Hepatocyte (in vitro differentiated cells): ENCODE data around the gene GOLGA7B. TPM values are rescaled to one million over a fixed set of nuclear protein-coding genes. Genes with fewer than 3 reads are reported as not detected.

ENCODE experiments used
- DNase-seq: peaks from one replicate; pipeline ENCODE4 v3.0.0-alpha.2; 2016; ENCODE audit warnings: low spot score
- H2AFZ ChIP-seq: fragments of 200-600 bp; sonication (generic); 2 replicates; pipeline ENCODE4 v1.6.0; 2016; ENCODE audit warnings: antibody characterized with exemption, mild to moderate bottlenecking
- H3K27ac ChIP-seq: fragments of 200-600 bp; sonication (generic); 2 replicates; pipeline ENCODE4 v1.5.1; 2016; ENCODE audit warnings: mild to moderate bottlenecking
- H3K27me3 ChIP-seq: fragments of 200-600 bp; sonication (generic); 2 replicates; pipeline ENCODE4 v1.6.1; 2016
- H3K36me3 ChIP-seq: fragments of 200-600 bp; sonication (generic); replicated peaks from 2 replicates; pipeline ENCODE4 v1.5.1; 2016; ENCODE audit warnings: low read depth; ENCODE audit not compliant: insufficient read depth
- H3K4me1 ChIP-seq: fragments of 200-600 bp; sonication (generic); 2 replicates; pipeline ENCODE4 v1.5.1; 2016; ENCODE audit warnings: mild to moderate bottlenecking, moderate library complexity; ENCODE audit not compliant: insufficient read depth
- H3K4me2 ChIP-seq: fragments of 200-600 bp; sonication (generic); 2 replicates; pipeline ENCODE4 v1.6.0; 2016
- H3K4me3 ChIP-seq: fragments of 200-600 bp; sonication (generic); 2 replicates; pipeline ENCODE4 v1.5.1; 2016; ENCODE audit warnings: mild to moderate bottlenecking
- H3K79me2 ChIP-seq: fragments of 200-600 bp; sonication (generic); 2 replicates; pipeline ENCODE4 v1.6.0; 2017; ENCODE audit warnings: mild to moderate bottlenecking
- H3K9me2 ChIP-seq: fragments of 200-600 bp; sonication (generic); replicated peaks from 2 replicates; pipeline ENCODE4 v1.6.0; 2017; ENCODE audit warnings: mild to moderate bottlenecking; ENCODE audit not compliant: insufficient read depth
- H3K9me3 ChIP-seq: fragments of 200-600 bp; sonication (generic); 2 replicates; pipeline ENCODE4 v1.5.1; 2016; ENCODE audit warnings: low read depth, mild to moderate bottlenecking
- H4K20me1 ChIP-seq: fragments of 200-600 bp; sonication (generic); 2 replicates; pipeline ENCODE4 v1.6.0; 2016; ENCODE audit warnings: mild to moderate bottlenecking; ENCODE audit not compliant: insufficient read depth, poor library complexity, severe bottlenecking
- EZH2 ChIP-seq: fragments of 200-600 bp; sonication (generic); IDR thresholded peaks from 2 replicates; pipeline ENCODE4 v1.6.1; 2016; ENCODE audit warnings: antibody characterized with exemption, mild to moderate bottlenecking, borderline replicate concordance
- EZH2phosphoT487 ChIP-seq: fragments of 200-600 bp; sonication (generic); IDR thresholded peaks from one replicate; pipeline ENCODE4 v1.6.1; 2018; ENCODE audit warnings: antibody characterized with exemption, mild to moderate bottlenecking, low read depth, moderate library complexity; ENCODE audit not compliant: unreplicated experiment, severe bottlenecking
- WGBS: methylation state at CpG from one replicate; pipeline ENCODE4 v1.1.6; 2016; ENCODE audit warnings: low lambda C conversion rate; ENCODE audit errors: missing lambda C conversion rate; 5-methylcytosine and 5-hydroxymethylcytosine counted together
- polyA plus RNA-seq: library from polyadenylated mRNA; unstranded; fragments of >200 nt; fragmentation: Nextera tagmentation; extraction: Ambion mirVana; gene quantifications from 2 replicates; pipeline ENCODE4 v1.2.1, GENCODE V29; 2016
- total RNA-seq: library from RNA; depleted of rRNA; stranded (reverse); fragments of >200 nt; gene quantifications from 2 replicates; pipeline ENCODE4 v1.2.3, GENCODE V29; 2014
- TF ChIP-seq, protein P1 (sequence below): fragments of 200-600 bp; sonication (generic); IDR thresholded peaks from 2 replicates; pipeline ENCODE4 v1.5.1; 2016; ENCODE audit warnings: antibody characterized with exemption, mild to moderate bottlenecking; ENCODE audit not compliant: poor library complexity

Gene GOLGA7B
- total and polyA plus RNA-seq, 2 experiments from 2014 or later, result 0.15 to 1.5 TPM

GRCh38 chr10:97866524-97867219, 17.0 kb downstream of the GOLGA7B start:
- H3K9me2 ChIP-seq, result no peaks in the 10 kb centered on the region
- WGBS, result 92% methylated on average over 10 of the region's 10 CpGs
- no peak for TF ChIP-seq EZH2
- no peak for TF ChIP-seq EZH2phosphoT487
- TF ChIP-seq, protein P1, sequence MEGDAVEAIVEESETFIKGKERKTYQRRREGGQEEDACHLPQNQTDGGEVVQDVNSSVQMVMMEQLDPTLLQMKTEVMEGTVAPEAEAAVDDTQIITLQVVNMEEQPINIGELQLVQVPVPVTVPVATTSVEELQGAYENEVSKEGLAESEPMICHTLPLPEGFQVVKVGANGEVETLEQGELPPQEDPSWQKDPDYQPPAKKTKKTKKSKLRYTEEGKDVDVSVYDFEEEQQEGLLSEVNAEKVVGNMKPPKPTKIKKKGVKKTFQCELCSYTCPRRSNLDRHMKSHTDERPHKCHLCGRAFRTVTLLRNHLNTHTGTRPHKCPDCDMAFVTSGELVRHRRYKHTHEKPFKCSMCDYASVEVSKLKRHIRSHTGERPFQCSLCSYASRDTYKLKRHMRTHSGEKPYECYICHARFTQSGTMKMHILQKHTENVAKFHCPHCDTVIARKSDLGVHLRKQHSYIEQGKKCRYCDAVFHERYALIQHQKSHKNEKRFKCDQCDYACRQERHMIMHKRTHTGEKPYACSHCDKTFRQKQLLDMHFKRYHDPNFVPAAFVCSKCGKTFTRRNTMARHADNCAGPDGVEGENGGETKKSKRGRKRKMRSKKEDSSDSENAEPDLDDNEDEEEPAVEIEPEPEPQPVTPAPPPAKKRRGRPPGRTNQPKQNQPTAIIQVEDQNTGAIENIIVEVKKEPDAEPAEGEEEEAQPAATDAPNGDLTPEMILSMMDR, result no peak

DNA sequence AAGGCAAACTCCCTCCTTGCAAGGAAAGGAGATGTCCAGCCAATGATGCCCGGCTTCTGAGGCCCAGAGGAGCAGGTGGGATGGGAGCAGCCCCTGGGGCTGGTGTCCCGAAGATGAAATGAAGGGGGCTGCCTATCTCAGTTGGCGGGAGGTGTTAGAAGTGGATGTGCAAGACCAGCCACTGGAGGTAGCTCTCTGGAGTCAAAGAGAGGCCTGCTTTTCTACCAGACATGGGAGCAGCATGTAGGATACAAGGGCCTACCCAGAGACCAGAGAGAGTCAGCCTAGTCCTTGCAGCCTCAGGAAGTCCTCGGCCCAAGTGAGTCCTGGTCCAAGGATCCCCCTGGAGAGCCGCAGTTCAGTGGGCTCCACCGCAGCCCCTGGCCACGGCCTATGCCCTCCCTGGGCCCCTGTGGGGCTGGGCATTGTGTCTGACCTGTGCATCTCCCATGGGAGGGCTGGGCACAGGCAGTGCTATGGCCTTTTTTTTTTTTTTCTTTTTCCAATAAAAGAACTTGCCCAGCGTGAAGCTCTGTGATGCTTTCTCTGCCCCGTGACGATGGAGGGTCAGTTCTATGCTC, 17.7 kb downstream of the GOLGA7B start:
- WGBS, result 91% methylated on average over 10 of the region's 10 CpGs
- no peaks in the 10 kb centered on the region for H3K36me3 ChIP-seq

More at GRCh38 chr10:97866524-97867219, 17.0 kb downstream of the GOLGA7B start:
- Histone ChIP-seq H4K20me1 (no peaks in the 10 kb centered on the region), H3K79me2 (no peaks in the 10 kb centered on the region), H3K4me2 (no peak overlapping the region), H3K27ac (no peak overlapping the region), H3K9me3 (no peaks in the 10 kb centered on the region), H3K4me3 (no peak overlapping the region), H3K4me1 (peaks cover 7% of the 10 kb centered on the region), H3K36me3 (no peaks in the 10 kb centered on the region), H3K27me3 (peaks cover 16% of the 10 kb centered on the region), H2AFZ (no peak overlapping the region)
- no peak for DNase-seq

DNA sequence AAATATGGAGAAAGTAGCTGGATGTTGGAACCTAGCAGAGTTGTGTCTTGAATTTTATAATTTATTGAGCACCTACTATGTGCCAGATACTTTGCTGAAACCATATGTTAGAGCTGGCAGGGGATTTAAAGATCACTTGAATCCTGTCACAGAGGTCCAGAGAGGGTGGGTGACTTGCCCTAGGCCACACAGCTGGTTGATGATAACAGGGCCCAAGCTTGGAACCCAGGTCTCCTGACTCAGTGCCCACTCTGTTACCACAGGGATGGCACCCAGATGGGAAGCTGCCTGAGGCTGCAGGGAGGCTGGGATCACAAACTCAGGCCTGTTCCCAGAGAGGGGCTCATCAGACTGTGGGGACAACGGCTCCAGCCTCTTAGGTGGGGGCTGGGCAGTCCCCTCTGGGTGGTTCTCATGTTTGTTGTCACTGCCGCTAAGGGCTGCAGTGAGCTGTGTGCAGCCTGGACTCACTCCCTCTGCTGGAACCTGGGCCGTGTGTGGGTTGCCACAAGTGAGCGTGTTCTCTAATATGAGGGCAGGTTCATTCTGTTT, 18.6 kb downstream of the GOLGA7B start:
- TF ChIP-seq EZH2, result no peak
- TF ChIP-seq, protein P1, result no peak
- no peak for TF ChIP-seq EZH2phosphoT487
- no peaks in the 10 kb centered on the region for H3K36me3 ChIP-seq
- peaks cover 16% of the 10 kb centered on the region for H3K27me3 ChIP-seq
- WGBS, result 79% methylated on average over 4 of the region's 4 CpGs
- H3K4me1 ChIP-seq, result peaks cover 7% of the 10 kb centered on the region
- H3K79me2 ChIP-seq, result no peaks in the 10 kb centered on the region
- H3K27ac ChIP-seq, result no peak overlapping the region
- H3K4me3 ChIP-seq, result no peak overlapping the region
- no peaks in the 10 kb centered on the region for H4K20me1 ChIP-seq
- H3K4me2 ChIP-seq, result no peak overlapping the region
- no peaks in the 10 kb centered on the region for H3K9me2 ChIP-seq
- no peak overlapping the region for H2AFZ ChIP-seq
- DNase-seq, result no peak
- H3K9me3 ChIP-seq, result no peaks in the 10 kb centered on the region

More for the DNA sequence above, 17.7 kb downstream of the GOLGA7B start:
- DNase-seq, result no peak
- peaks cover 7% of the 10 kb centered on the region for H3K4me1 ChIP-seq
- H4K20me1 ChIP-seq, result no peaks in the 10 kb centered on the region
- H2AFZ ChIP-seq, result no peak overlapping the region
- peaks cover 16% of the 10 kb centered on the region for H3K27me3 ChIP-seq
- TF ChIP-seq EZH2, result no peak
- no peak for TF ChIP-seq EZH2phosphoT487
- TF ChIP-seq, protein P1, result no peak
- no peak overlapping the region for H3K4me2 ChIP-seq
- H3K9me2 ChIP-seq, result no peaks in the 10 kb centered on the region
- H3K79me2 ChIP-seq, result no peaks in the 10 kb centered on the region
- no peak overlapping the region for H3K4me3 ChIP-seq
- H3K27ac ChIP-seq, result no peak overlapping the region
- H3K9me3 ChIP-seq, result no peaks in the 10 kb centered on the region
